GM19455 (cell line): ENCODE measurements around the gene CDNF.

Source experiments
- ATAC-seq: cut with Tn5 transposase; IDR thresholded peaks from one replicate; pipeline ENCODE4 v1.9.1; 2021; ENCODE audit not compliant: unreplicated experiment

CDNF gene

GRCh38 chr10:14800397-14800796, 37.4 kb downstream of the CDNF start:
- ATAC-seq: no peak

GRCh38 chr10:14798636-14799035, 39.2 kb downstream of the CDNF start:
- ATAC-seq: no peak

GRCh38 chr10:14787938-14788337, 49.9 kb downstream of the CDNF start:
- ATAC-seq: no peak

GRCh38 chr10:14784459-14785055, 53.3 kb downstream of the CDNF start:
- ATAC-seq: no peak

- no peak for ATAC-seq
Measured at GRCh38 chr10:14782691-14783363, 55.0 kb downstream of the CDNF start.

GRCh38 chr10:14781763-14782162, 56.1 kb downstream of the CDNF start:
- no peak for ATAC-seq

GRCh38 chr10:14779001-14779651, 58.7 kb downstream of the CDNF start:
- no peak for ATAC-seq

GRCh38 chr10:14776546-14776945, 61.3 kb downstream of the CDNF start:
- no peak for ATAC-seq

GRCh38 chr10:14775656-14776055, 62.2 kb downstream of the CDNF start:
- no peak for ATAC-seq

- no peak for ATAC-seq
Measured at GRCh38 chr10:14774797-14775196, 63.0 kb downstream of the CDNF start, which contains the start of gene FAM107B. FAM107B (minus strand) TSS chr10:14774897; CDS start chr10:14774663, 234 bp downstream.

- no peak for ATAC-seq
Measured at GRCh38 chr10:14774214-14774580, 63.6 kb downstream of the CDNF start.

GRCh38 chr10:14773551-14774213, 64.2 kb downstream of the CDNF start:
- no peak for ATAC-seq

- ATAC-seq: no peak
Measured at GRCh38 chr10:14772399-14772798, 65.4 kb downstream of the CDNF start.

- ATAC-seq: no peak
Measured at GRCh38 chr10:14770927-14771326, 66.9 kb downstream of the CDNF start.
